ENCODE results near the gene PURA.

PURA gene

GRCh38 chr5:140113180-140113698 is 670 bp upstream of the PURA start:
- peaks cover 47% of the 10 kb centered on the region for H3K27me3 Mint-ChIP-seq
- H3K4me1 Mint-ChIP-seq (ENCODE audit: low read depth): peaks cover 65% of the 10 kb centered on the region
- peaks cover 23% of the 10 kb centered on the region for H3K36me3 Mint-ChIP-seq (ENCODE audit: low read depth)
- intact Hi-C loops (cut with micrococcal nuclease): no loop called here
- H3K27ac Mint-ChIP-seq: peak overlapping the region; percentile 90
- no peaks in the 10 kb centered on the region for H3K9me3 Mint-ChIP-seq
- H3K4me3 Mint-ChIP-seq: peak overlapping the region; percentile 88

DNA sequence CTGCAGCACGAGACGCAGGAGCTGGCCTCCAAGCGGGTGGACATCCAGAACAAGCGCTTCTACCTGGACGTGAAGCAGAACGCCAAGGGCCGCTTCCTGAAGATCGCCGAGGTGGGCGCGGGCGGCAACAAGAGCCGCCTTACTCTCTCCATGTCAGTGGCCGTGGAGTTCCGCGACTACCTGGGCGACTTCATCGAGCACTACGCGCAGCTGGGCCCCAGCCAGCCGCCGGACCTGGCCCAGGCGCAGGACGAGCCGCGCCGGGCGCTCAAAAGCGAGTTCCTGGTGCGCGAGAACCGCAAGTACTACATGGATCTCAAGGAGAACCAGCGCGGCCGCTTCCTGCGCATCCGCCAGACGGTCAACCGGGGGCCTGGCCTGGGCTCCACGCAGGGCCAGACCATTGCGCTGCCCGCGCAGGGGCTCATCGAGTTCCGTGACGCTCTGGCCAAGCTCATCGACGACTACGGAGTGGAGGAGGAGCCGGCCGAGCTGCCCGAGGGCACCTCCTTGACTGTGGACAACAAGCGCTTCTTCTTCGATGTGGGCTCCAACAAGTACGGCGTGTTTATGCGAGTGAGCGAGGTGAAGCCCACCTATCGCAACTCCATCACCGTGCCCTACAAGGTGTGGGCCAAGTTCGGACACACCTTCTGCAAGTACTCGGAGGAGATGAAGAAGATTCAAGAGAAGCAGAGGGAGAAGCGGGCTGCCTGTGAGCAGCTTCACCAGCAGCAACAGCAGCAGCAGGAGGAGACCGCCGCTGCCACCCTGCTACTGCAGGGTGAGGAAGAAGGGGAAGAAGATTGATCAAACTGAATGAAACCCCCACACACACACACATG is 654 bp downstream of the PURA start:
- H3K4me3 Mint-ChIP-seq: peak overlapping the region; percentile 88
- peaks cover 19% of the 10 kb centered on the region for H3K36me3 Mint-ChIP-seq (ENCODE audit: low read depth)
- peaks cover 56% of the 10 kb centered on the region for H3K4me1 Mint-ChIP-seq (ENCODE audit: low read depth)
- intact Hi-C loops (cut with micrococcal nuclease): loop anchor here (2.0 kb wide), 1 partner anchor 30 kb away; no protein-coding TSS in a partner anchor
- peaks cover 34% of the 10 kb centered on the region for H3K27me3 Mint-ChIP-seq
- H3K27ac Mint-ChIP-seq: peak overlapping the region; percentile 90
- no peaks in the 10 kb centered on the region for H3K9me3 Mint-ChIP-seq

- intact Hi-C loops (cut with micrococcal nuclease): loop anchor here (2.0 kb wide), 1 partner anchor 30 kb away; no protein-coding TSS in a partner anchor
- peak overlapping the region; percentile 88 for H3K4me3 Mint-ChIP-seq
Observed at GRCh38 chr5:140115186-140115500, 1.2 kb downstream of the PURA start.

GRCh38 chr5:140116716-140117115 is 2.8 kb downstream of the PURA start:
- Mint-ChIP-seq H3K27me3 (peaks cover 18% of the 10 kb centered on the region), H3K9me3 (no peaks in the 10 kb centered on the region), H3K27ac (no peak overlapping the region), H3K4me3 (no peak overlapping the region), H3K4me1 (ENCODE audit: low read depth) (peaks cover 50% of the 10 kb centered on the region), H3K36me3 (ENCODE audit: low read depth) (peaks cover 19% of the 10 kb centered on the region)
- intact Hi-C loops (cut with micrococcal nuclease): no loop called here

More at GRCh38 chr5:140115186-140115500, 1.2 kb downstream of the PURA start:
- H3K27ac Mint-ChIP-seq: peak overlapping the region; percentile 90
- peaks cover 19% of the 10 kb centered on the region for H3K36me3 Mint-ChIP-seq (ENCODE audit: low read depth)
- H3K27me3 Mint-ChIP-seq: peaks cover 28% of the 10 kb centered on the region
- H3K9me3 Mint-ChIP-seq: no peaks in the 10 kb centered on the region
- H3K4me1 Mint-ChIP-seq (ENCODE audit: low read depth): peaks cover 56% of the 10 kb centered on the region

DNA sequence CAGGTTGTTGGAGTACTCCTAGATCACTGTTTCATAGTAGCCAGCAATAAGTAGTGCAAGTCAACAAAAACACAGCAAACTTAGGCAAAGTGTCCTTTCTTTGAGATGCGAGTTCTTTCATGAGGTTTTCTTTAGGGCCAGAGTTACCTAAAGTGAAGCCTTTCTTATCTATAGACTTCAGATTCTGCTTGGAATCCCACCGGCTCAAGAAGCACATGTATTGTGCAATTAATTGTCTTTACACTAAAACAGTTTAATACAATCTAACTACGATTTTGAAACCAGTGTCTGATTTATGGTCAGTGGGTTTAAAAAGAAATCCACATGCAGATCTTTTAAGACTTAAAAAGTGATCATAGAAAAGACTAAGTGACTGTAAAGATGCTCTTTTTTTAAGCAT is 3.6 kb downstream of the PURA start:
- no peaks in the 10 kb centered on the region for H3K9me3 Mint-ChIP-seq
- intact Hi-C loops (cut with micrococcal nuclease): no loop called here
- H3K27ac Mint-ChIP-seq: no peak overlapping the region
- peaks cover 11% of the 10 kb centered on the region for H3K27me3 Mint-ChIP-seq
- H3K36me3 Mint-ChIP-seq (ENCODE audit: low read depth): peaks cover 19% of the 10 kb centered on the region
- H3K4me3 Mint-ChIP-seq: no peak overlapping the region
- H3K4me1 Mint-ChIP-seq (ENCODE audit: low read depth): peaks cover 44% of the 10 kb centered on the region

DNA sequence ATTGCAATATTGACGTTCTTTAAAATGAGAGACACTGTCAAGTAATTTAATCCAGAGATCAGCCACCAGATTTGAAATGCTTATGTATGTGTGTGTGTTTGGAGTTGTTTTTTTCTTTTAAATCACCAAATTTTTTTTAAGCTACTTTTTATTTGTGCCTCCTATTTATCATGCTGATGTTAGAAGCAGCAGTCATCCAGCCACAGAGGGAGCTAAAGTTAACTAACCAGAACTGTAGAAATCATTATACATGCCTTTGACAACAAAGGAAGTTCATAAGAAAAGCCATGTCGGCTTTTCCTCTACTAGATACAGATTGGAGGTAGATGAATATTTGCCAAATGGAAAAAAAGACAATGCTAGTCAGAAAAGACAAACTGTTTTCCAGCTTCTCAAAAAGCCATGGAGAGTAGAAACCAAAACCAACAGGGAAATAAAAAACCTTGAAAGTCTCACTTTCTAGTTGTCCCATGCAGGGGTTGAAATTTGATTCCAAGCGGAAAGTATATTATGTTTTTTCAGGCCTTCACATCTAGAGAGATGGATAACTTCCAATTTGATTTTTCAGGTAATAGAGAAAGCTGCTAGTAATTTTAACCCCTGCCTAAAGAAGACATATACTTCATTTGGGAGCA is 4.5 kb downstream of the PURA start:
- H3K36me3 Mint-ChIP-seq (ENCODE audit: low read depth): peaks cover 16% of the 10 kb centered on the region
- H3K9me3 Mint-ChIP-seq: no peaks in the 10 kb centered on the region
- H3K27ac Mint-ChIP-seq: no peak overlapping the region
- intact Hi-C loops (cut with micrococcal nuclease): no loop called here
- H3K4me3 Mint-ChIP-seq: no peak overlapping the region
- H3K4me1 Mint-ChIP-seq (ENCODE audit: low read depth): peaks cover 36% of the 10 kb centered on the region
- peaks cover 2% of the 10 kb centered on the region for H3K27me3 Mint-ChIP-seq

- Mint-ChIP-seq H3K27ac (no peak within 1 kb of the TSS), H3K4me1 (ENCODE audit: low read depth) (peaks cover 14% of the 10 kb centered on the region), H3K36me3 (ENCODE audit: low read depth) (no peaks in the 10 kb centered on the region), H3K27me3 (no peaks in the 10 kb centered on the region), H3K4me3 (no peak within 1 kb of the TSS), H3K9me3 (no peaks in the 10 kb centered on the region)
- intact Hi-C loops (cut with micrococcal nuclease): no loop called here
Observed at GRCh38 chr5:140125637-140126036, 11.7 kb downstream of the PURA start, which contains the start of gene IGIP. Gene IGIP (plus strand): TSS chr5:140125937. CDS start chr5:140128477, 2,540 bp downstream.

DNA sequence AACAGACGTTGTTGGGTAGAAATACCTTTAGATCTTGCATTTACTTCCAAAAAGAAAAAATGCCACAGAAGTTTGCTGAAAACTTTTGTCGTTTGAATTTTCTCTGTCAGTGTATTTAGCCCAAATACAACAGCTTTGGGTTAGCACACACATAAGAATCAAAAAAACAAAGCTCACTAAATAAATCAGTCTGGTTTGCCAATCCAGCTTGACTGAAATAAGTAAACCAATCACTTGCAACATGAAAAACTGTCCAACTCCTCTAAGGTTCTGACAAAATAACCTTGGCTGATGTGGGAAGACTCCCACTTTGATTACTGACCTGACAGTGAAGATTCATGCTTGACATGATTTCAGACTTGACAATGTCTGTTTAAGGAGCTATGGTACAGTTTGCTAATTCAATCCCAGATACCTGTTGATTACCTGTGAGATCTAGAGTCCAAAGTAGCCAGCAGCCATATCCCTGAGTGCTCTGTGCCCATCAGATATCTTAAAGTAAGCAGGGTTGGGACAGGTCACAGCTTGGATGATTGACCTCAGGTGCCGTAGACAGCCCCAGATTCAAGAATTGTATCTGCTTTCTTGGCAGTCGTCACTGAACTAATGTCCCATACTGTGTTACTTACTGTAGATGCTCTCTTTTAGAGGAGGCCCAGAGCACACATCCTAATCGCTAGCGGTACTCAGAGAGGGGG is 12.6 kb downstream of the PURA start:
- H3K9me3 Mint-ChIP-seq: no peaks in the 10 kb centered on the region

GRCh38 chr5:140128376-140128775 is 14.5 kb downstream of the PURA start:
- Mint-ChIP-seq H3K4me3 (no peak overlapping the region), H3K27me3 (no peaks in the 10 kb centered on the region), H3K4me1 (ENCODE audit: low read depth) (peaks cover 31% of the 10 kb centered on the region), H3K27ac (no peak overlapping the region), H3K36me3 (ENCODE audit: low read depth) (no peaks in the 10 kb centered on the region), H3K9me3 (no peaks in the 10 kb centered on the region)
- intact Hi-C loops (cut with micrococcal nuclease): no loop called here

More for the DNA sequence above, 12.6 kb downstream of the PURA start:
- Mint-ChIP-seq H3K4me1 (ENCODE audit: low read depth) (peaks cover 16% of the 10 kb centered on the region), H3K4me3 (no peak overlapping the region), H3K27me3 (no peaks in the 10 kb centered on the region), H3K36me3 (ENCODE audit: low read depth) (no peaks in the 10 kb centered on the region), H3K27ac (no peak overlapping the region)
- intact Hi-C loops (cut with micrococcal nuclease): no loop called here

GRCh38 chr5:140130949-140131733 is 17.2 kb downstream of the PURA start:
- no peak overlapping the region for H3K4me3 Mint-ChIP-seq
- intact Hi-C loops (cut with micrococcal nuclease): no loop called here
- H3K27me3 Mint-ChIP-seq: no peaks in the 10 kb centered on the region
- no peaks in the 10 kb centered on the region for H3K36me3 Mint-ChIP-seq (ENCODE audit: low read depth)
- peaks cover 46% of the 10 kb centered on the region for H3K4me1 Mint-ChIP-seq (ENCODE audit: low read depth)
- H3K9me3 Mint-ChIP-seq: no peaks in the 10 kb centered on the region
- H3K27ac Mint-ChIP-seq: peak overlapping the region; percentile 51

DNA sequence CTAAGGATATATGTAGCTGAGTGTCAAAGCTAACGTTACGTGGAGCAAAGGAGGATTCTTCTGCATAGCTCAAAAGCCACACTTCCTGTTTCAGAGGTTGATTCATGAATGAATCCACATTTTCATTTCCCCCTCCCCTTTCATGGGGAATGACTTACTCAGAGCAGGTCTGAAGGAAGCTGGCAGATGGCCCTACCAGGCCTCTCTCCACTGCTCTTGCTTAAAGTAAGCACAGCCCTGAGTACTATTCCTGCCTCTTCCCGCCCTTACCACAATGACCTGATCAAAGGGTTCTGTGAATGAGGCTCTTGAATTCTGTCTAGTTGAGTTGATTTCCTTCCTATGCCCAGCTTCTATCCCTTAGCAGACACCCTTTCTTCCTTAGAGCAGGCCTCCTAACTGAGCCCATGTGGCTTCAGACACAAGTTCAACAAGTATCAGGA is 18.1 kb downstream of the PURA start:
- Mint-ChIP-seq H3K36me3 (ENCODE audit: low read depth) (no peaks in the 10 kb centered on the region), H3K4me3 (no peak overlapping the region), H3K27me3 (no peaks in the 10 kb centered on the region), H3K9me3 (no peaks in the 10 kb centered on the region), H3K27ac (peak overlapping the region; percentile 51), H3K4me1 (ENCODE audit: low read depth) (peaks cover 42% of the 10 kb centered on the region)
- intact Hi-C loops (cut with micrococcal nuclease): no loop called here

GRCh38 chr5:140133514-140134167 is 19.7 kb downstream of the PURA start:
- intact Hi-C loops (cut with micrococcal nuclease): no loop called here
- H3K36me3 Mint-ChIP-seq (ENCODE audit: low read depth): no peaks in the 10 kb centered on the region
- no peaks in the 10 kb centered on the region for H3K27me3 Mint-ChIP-seq
- no peak overlapping the region for H3K27ac Mint-ChIP-seq
- no peak overlapping the region for H3K4me3 Mint-ChIP-seq
- peaks cover 38% of the 10 kb centered on the region for H3K4me1 Mint-ChIP-seq (ENCODE audit: low read depth)
- H3K9me3 Mint-ChIP-seq: no peaks in the 10 kb centered on the region
